HEK293 (cell line): Measurements from ENCODE around the gene SHBG.

Experiments
- CTCF ChIA-PET: fragments of 350-600 bp; formaldehyde crosslinking; extraction: SDS; loops from one replicate; lab custom pipeline; 2021; ENCODE audit warnings: antibody characterized with exemption; lab: Yijun Ruan, JAX
- POLR2A ChIA-PET: fragments of 300-600 bp; formaldehyde crosslinking; extraction: SDS; loops from one replicate; lab custom pipeline; 2020; ENCODE audit warnings: antibody characterized with exemption, inconsistent platforms; lab: Yijun Ruan, JAX
- H3K27ac ChIP-seq: fragments of 200-500 bp; sonication (Bioruptor generic); 2 replicates; pipeline ENCODE4 v1.5.1; 2014; ENCODE audit warnings: low read depth, low read length, control low read depth, inconsistent platforms; ENCODE audit errors: extremely low read depth
- H3K36me3 ChIP-seq, 2 experiments: fragments of 200-500 bp in 1 of 2; sonication (Bioruptor generic) in 1 of 2; 1 replicate in 1 of 2; 2 replicates in 1 of 2; pipeline ENCODE4 v1.5.1; 2014 to 2017; ENCODE audit warnings: inconsistent platforms in 2 of 2, low read length in 2 of 2; ENCODE audit not compliant: control insufficient read depth in 2 of 2, insufficient read depth in 1 of 2
- H3K4me1 ChIP-seq: fragments of 200-500 bp; sonication (Bioruptor generic); 2 replicates; pipeline ENCODE4 v1.5.1; 2014; ENCODE audit warnings: mild to moderate bottlenecking, low read length, inconsistent platforms; ENCODE audit not compliant: control insufficient read depth, insufficient read depth
- H3K4me3 ChIP-seq: 2 replicates; pipeline ENCODE4 v1.5.1; 2011; ENCODE audit warnings: low read depth, mild to moderate bottlenecking, control low read depth, low read length, moderate library complexity
- H3K9me3 ChIP-seq: fragments of 200-500 bp; sonication (Bioruptor generic); 2 replicates; pipeline ENCODE4 v1.5.1; 2014; ENCODE audit warnings: low read depth, low read length, inconsistent platforms; ENCODE audit not compliant: control insufficient read depth, insufficient read depth
- GLI4 ChIP-seq: fragments of 450-650 bp; formaldehyde crosslinking; IDR thresholded peaks from 2 replicates; pipeline ENCODE4 v1.5.1; 2016; ENCODE audit warnings: missing biosample characterization, missing genetic modification characterization
- KLF10 ChIP-seq: fragments of 450-650 bp; IDR thresholded peaks from 2 replicates; pipeline ENCODE4 v1.5.1; 2018; ENCODE audit warnings: missing biosample characterization, mild to moderate bottlenecking, missing genetic modification characterization
- PRDM1 ChIP-seq: fragments of 450-650 bp; formaldehyde crosslinking; IDR thresholded peaks from 2 replicates; pipeline ENCODE4; 2016; ENCODE audit warnings: missing biosample characterization, missing genetic modification characterization
- SETDB1 ChIP-seq: IDR thresholded peaks from one replicate; pipeline ENCODE4 v1.6.1; 2017; ENCODE audit warnings: mild to moderate bottlenecking, low read length, moderate library complexity, mixed read lengths; ENCODE audit not compliant: insufficient read length
- SP7 ChIP-seq: fragments of 450-650 bp; formaldehyde crosslinking; IDR thresholded peaks from 2 replicates; pipeline ENCODE4 v1.5.1; 2016; ENCODE audit warnings: missing biosample characterization, missing genetic modification characterization
- ZBTB10 ChIP-seq: fragments of 450-650 bp; formaldehyde crosslinking; IDR thresholded peaks from 2 replicates; pipeline ENCODE4 v1.5.1; 2016; ENCODE audit warnings: missing biosample characterization, missing genetic modification characterization
- ZBTB21 ChIP-seq: fragments of 450-650 bp; formaldehyde crosslinking; IDR thresholded peaks from 2 replicates; pipeline ENCODE4 v1.5.1; 2017; ENCODE audit warnings: missing biosample characterization, missing genetic modification characterization
- ZBTB8A ChIP-seq: fragments of 450-650 bp; formaldehyde crosslinking; IDR thresholded peaks from 2 replicates; pipeline ENCODE4 v1.5.1; 2016; ENCODE audit warnings: missing biosample characterization, missing genetic modification characterization
- ZNF133 ChIP-seq: fragments of 450-650 bp; formaldehyde crosslinking; IDR thresholded peaks from 2 replicates; pipeline ENCODE4 v1.5.1; 2016; ENCODE audit warnings: missing biosample characterization, missing genetic modification characterization
- ZNF202 ChIP-seq: fragments of 450-650 bp; formaldehyde crosslinking; IDR thresholded peaks from 2 replicates; pipeline ENCODE4 v1.5.1; 2016; ENCODE audit warnings: missing biosample characterization, missing genetic modification characterization, borderline replicate concordance
- ZNF292 ChIP-seq: fragments of 450-650 bp; formaldehyde crosslinking; IDR thresholded peaks from 2 replicates; pipeline ENCODE4 v1.5.1; 2016; ENCODE audit warnings: low read depth, missing biosample characterization, missing genetic modification characterization, borderline replicate concordance
- ZNF391 ChIP-seq: fragments of 450-650 bp; formaldehyde crosslinking; IDR thresholded peaks from 2 replicates; pipeline ENCODE4 v1.5.1; 2016; ENCODE audit warnings: low read depth, missing biosample characterization, missing genetic modification characterization, borderline replicate concordance
- ZNF544 ChIP-seq: fragments of 450-650 bp; formaldehyde crosslinking; IDR thresholded peaks from 2 replicates; pipeline ENCODE4 v1.5.0; 2017; ENCODE audit warnings: missing biosample characterization, missing genetic modification characterization
- ZNF558 ChIP-seq: fragments of 450-650 bp; formaldehyde crosslinking; IDR thresholded peaks from 2 replicates; pipeline ENCODE4 v1.5.1; 2016; ENCODE audit warnings: missing biosample characterization, missing genetic modification characterization
- ZNF626 ChIP-seq: fragments of 450-650 bp; sonication (Bioruptor Pico); formaldehyde crosslinking; IDR thresholded peaks from 2 replicates; pipeline ENCODE4 v1.5.1; 2018; ENCODE audit warnings: missing biosample characterization, missing genetic modification characterization, inconsistent platforms
- ZNF792 ChIP-seq: fragments of 450-650 bp; formaldehyde crosslinking; IDR thresholded peaks from 2 replicates; pipeline ENCODE4 v1.5.1; 2016; ENCODE audit warnings: missing biosample characterization, missing genetic modification characterization
- TF ChIP-seq, protein P1 (sequence below): fragments of 450-650 bp; formaldehyde crosslinking; IDR thresholded peaks from 2 replicates; pipeline ENCODE4 v1.5.1; 2016; ENCODE audit warnings: missing biosample characterization, missing genetic modification characterization
- TF ChIP-seq, protein P2 (sequence below): fragments of 450-650 bp; formaldehyde crosslinking; conservative IDR thresholded peaks from 2 replicates; pipeline ENCODE4 v1.5.1; 2016; ENCODE audit warnings: low read depth, missing biosample characterization, missing genetic modification characterization
- TF ChIP-seq, protein P3 (sequence below): fragments of 450-650 bp; formaldehyde crosslinking; IDR thresholded peaks from 2 replicates; pipeline ENCODE4 v1.5.1; 2016; ENCODE audit warnings: missing biosample characterization, missing genetic modification characterization, borderline replicate concordance

SHBG gene

GRCh38 chr17:7626307-7626706 lies 3.6 kb upstream of the SHBG start:
- H3K4me1 ChIP-seq, result peaks cover 3% of the 10 kb centered on the region; the same call in 1 of the 2 replicates
- no peaks in the 10 kb centered on the region for H3K9me3 ChIP-seq
- H3K36me3 ChIP-seq, result peaks cover 0 to 8% of the 10 kb centered on the region in 2 experiments; a peak in 2 of 3 replicates
- no peak for TF ChIP-seq SETDB1
- TF ChIP-seq PRDM1, result peak; percentile 69
- CTCF ChIA-PET, result interaction anchor here (0.7 to 4.4 kb wide), 9 partner anchors 8 to 431 kb away, joined by 3 to 24 read pairs (median 6); partner anchors contain the start of genes FXR2, TP53 and WRAP53
- POLR2A ChIA-PET, result interaction anchor here (0.6 to 9.6 kb wide), 5 partner anchors 11 to 60 kb away, joined by 5 to 215 read pairs (median 21); partner anchors contain the start of genes FXR2, MPDU1, TP53 and WRAP53
- H3K27ac ChIP-seq, result no peak overlapping the region
- H3K4me3 ChIP-seq, result no peak overlapping the region

- H3K4me1 ChIP-seq, result peaks cover 3% of the 10 kb centered on the region; the same call in 1 of the 2 replicates
- no peak for TF ChIP-seq ZNF292 (tag by site-specific recombination)
- TF ChIP-seq ZBTB10, result no peak
- TF ChIP-seq KLF10 (tag by site-specific recombination), result no peak
- no peak for TF ChIP-seq ZNF133 (tag by site-specific recombination)
- no peaks in the 10 kb centered on the region for H3K9me3 ChIP-seq
- peak overlapping the region; percentile 84 for H3K4me3 ChIP-seq
- H3K36me3 ChIP-seq, result peaks cover 0 to 8% of the 10 kb centered on the region in 2 experiments; a peak in 2 of 3 replicates
- ChIA-PET POLR2A (interaction anchor here (0.9 to 9.6 kb wide), 9 partner anchors 12 to 322 kb away, joined by 3 to 215 read pairs (median 9); partner anchors contain the start of genes ATP1B2, CD68, FXR2 and MPDU1), CTCF (interaction anchor here (0.6 to 4.4 kb wide), 10 partner anchors 9 to 431 kb away, joined by 3 to 24 read pairs (median 5); partner anchors contain the start of genes FXR2, TP53 and WRAP53)
- peak overlapping the region; percentile 91; the same call in 1 of the 2 replicates for H3K27ac ChIP-seq
Measured at GRCh38 chr17:7626956-7627249, 3.0 kb upstream of the SHBG start.

DNA sequence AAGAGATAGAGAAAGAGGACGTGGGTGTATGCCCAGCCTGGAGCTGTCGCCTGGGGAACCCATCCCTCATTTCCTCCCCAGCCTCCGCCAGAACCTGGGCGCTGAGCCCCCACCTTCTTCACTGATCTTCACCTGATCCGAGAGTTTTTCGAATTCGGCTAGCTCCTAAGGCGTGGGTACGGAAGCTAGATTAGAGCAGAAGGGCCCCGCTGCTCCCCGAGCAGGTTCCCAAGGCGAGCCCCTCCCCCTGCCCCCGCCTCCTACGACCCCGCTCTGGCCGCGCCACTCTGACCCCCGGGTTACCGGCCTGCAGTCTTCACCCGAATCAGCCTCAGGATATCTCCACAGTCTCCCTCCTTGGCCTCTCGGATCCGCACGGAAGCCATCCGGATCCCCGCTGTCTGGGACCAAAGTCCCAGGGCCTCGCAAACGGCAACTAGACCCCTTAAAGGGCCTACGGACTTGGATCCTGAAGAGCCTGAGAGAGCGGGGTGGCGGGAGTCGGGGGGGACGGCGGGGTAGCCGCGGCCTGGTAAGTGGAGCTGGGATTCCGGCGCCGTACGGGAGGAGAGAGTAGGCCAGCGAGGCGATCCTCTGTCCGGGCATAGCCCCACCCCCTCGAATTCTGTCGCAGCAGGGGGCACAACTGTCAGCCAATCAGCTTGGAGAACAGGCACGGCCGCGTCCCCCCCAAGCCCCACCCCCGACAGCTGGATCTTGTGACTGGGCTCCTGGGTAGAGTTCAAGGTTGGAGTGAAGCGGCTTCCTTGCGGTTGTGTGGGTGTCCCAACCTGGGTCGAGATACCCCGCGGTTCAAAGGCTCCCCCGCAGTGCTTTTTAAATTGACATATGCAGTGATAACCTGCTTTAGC lies 2.4 kb upstream of the SHBG start, which contains the start of gene SAT2:
TSS of gene SAT2 (minus strand) at position 572 of the 872 bp plus-strand sequence. CDS start at position 386, 186 bp downstream.
- H3K27ac ChIP-seq, result peak within 1 kb of the TSS; percentile 91
- H3K9me3 ChIP-seq, result no peaks in the 10 kb centered on the region
- peaks cover 0 to 8% of the 10 kb centered on the region in 2 experiments; a peak in 2 of 3 replicates for H3K36me3 ChIP-seq
- peaks cover 3% of the 10 kb centered on the region; the same call in 1 of the 2 replicates for H3K4me1 ChIP-seq
- peak within 1 kb of the TSS; percentile 84 for H3K4me3 ChIP-seq
- CTCF ChIA-PET, result interaction anchor here (0.5 to 4.4 kb wide), 13 partner anchors 9 to 1008 kb away, joined by 3 to 24 read pairs (median 4); partner anchors contain the start of genes FXR2, TP53 and WRAP53
- POLR2A ChIA-PET, result interaction anchor here (0.6 to 9.6 kb wide), 20 partner anchors 8 to 323 kb away, joined by 3 to 215 read pairs (median 4); partner anchors contain the start of genes ATP1B2, CD68, EFNB3 and FXR2
- TF ChIP-seq, protein P1, sequence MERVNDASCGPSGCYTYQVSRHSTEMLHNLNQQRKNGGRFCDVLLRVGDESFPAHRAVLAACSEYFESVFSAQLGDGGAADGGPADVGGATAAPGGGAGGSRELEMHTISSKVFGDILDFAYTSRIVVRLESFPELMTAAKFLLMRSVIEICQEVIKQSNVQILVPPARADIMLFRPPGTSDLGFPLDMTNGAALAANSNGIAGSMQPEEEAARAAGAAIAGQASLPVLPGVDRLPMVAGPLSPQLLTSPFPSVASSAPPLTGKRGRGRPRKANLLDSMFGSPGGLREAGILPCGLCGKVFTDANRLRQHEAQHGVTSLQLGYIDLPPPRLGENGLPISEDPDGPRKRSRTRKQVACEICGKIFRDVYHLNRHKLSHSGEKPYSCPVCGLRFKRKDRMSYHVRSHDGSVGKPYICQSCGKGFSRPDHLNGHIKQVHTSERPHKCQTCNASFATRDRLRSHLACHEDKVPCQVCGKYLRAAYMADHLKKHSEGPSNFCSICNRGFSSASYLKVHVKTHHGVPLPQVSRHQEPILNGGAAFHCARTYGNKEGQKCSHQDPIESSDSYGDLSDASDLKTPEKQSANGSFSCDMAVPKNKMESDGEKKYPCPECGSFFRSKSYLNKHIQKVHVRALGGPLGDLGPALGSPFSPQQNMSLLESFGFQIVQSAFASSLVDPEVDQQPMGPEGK, result peak; percentile 100
- TF ChIP-seq ZNF391 (tag by site-specific recombination) (no peak), ZNF558 (tag by site-specific recombination) (no peak), ZNF202 (tag by site-specific recombination) (no peak), GLI4 (tag by site-specific recombination) (no peak), SP7 (peak; percentile 29; the same call in 1 of the 2 replicates), ZNF792 (tag by site-specific recombination) (no peak), ZBTB21 (tag by site-specific recombination) (no peak), ZNF544 (tag by site-specific recombination) (no peak), ZNF626 (tag by site-specific recombination) (no peak), ZBTB8A (tag by site-specific recombination) (no peak)
- TF ChIP-seq, protein P2, sequence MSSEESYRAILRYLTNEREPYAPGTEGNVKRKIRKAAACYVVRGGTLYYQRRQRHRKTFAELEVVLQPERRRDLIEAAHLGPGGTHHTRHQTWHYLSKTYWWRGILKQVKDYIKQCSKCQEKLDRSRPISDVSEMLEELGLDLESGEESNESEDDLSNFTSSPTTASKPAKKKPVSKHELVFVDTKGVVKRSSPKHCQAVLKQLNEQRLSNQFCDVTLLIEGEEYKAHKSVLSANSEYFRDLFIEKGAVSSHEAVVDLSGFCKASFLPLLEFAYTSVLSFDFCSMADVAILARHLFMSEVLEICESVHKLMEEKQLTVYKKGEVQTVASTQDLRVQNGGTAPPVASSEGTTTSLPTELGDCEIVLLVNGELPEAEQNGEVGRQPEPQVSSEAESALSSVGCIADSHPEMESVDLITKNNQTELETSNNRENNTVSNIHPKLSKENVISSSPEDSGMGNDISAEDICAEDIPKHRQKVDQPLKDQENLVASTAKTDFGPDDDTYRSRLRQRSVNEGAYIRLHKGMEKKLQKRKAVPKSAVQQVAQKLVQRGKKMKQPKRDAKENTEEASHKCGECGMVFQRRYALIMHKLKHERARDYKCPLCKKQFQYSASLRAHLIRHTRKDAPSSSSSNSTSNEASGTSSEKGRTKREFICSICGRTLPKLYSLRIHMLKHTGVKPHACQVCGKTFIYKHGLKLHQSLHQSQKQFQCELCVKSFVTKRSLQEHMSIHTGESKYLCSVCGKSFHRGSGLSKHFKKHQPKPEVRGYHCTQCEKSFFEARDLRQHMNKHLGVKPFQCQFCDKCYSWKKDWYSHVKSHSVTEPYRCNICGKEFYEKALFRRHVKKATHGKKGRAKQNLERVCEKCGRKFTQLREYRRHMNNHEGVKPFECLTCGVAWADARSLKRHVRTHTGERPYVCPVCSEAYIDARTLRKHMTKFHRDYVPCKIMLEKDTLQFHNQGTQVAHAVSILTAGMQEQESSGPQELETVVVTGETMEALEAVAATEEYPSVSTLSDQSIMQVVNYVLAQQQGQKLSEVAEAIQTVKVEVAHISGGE, result peak; percentile 40; the same call in 1 of the 2 replicates
- TF ChIP-seq, protein P3, sequence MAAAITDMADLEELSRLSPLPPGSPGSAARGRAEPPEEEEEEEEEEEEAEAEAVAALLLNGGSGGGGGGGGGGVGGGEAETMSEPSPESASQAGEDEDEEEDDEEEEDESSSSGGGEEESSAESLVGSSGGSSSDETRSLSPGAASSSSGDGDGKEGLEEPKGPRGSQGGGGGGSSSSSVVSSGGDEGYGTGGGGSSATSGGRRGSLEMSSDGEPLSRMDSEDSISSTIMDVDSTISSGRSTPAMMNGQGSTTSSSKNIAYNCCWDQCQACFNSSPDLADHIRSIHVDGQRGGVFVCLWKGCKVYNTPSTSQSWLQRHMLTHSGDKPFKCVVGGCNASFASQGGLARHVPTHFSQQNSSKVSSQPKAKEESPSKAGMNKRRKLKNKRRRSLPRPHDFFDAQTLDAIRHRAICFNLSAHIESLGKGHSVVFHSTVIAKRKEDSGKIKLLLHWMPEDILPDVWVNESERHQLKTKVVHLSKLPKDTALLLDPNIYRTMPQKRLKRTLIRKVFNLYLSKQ (tag by site-specific recombination), result no peak
